Measurements from ENCODE around the gene PROKR1.

PROKR1 gene

DNA sequence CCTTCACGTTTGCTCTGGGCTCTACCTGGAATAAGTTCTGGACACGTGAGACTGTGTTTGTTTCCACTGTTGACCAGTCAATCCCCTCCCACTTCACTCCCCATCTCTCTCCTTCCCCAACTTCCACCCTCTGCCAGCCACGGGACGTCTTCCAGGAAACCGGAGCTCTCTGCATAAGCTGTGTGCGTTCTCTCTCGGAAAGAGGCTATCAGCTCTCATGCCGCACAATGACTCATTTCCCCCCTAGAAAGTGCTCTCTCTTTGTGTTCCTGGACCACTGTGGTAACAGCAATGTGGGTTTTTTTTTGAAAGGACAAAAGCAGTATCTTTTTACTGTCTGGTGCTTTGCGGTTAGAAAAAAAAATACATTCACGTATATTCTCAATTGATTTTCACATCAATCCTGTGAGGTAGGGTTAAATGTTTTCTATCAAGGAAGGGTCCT lies 10.2 kb downstream of the PROKR1 start:
- Histone ChIP-seq H3K4me1 (no peaks in the 10 kb centered on the region), H3K36me3 (no peaks in the 10 kb centered on the region), H3K4me3 (no peak overlapping the region), H3K27ac (no peak overlapping the region), H3K27me3 (peaks cover 0 to 9% of the 10 kb centered on the region in 2 donors), H3K9me3 (no peaks in the 10 kb centered on the region)
- DNase-seq, result peak in 1 of 2 donors; percentile 24
- intact Hi-C loops (cut with DNase I; ENCODE audit: low total_unique reads), result no loop called here
- TF ChIP-seq CTCF (IDR thresholded peaks at IDR 0.05), result no peak

- H3K36me3 ChIP-seq, result no peaks in the 10 kb centered on the region
- peaks cover 0 to 10% of the 10 kb centered on the region in 2 donors for H3K27me3 ChIP-seq
- no peak for TF ChIP-seq CTCF (IDR thresholded peaks at IDR 0.05)
- H3K9me3 ChIP-seq, result no peaks in the 10 kb centered on the region
- intact Hi-C loops (cut with DNase I; ENCODE audit: low total_unique reads), result no loop called here
- H3K27ac ChIP-seq, result no peak overlapping the region
- DNase-seq, result no peak
- no peaks in the 10 kb centered on the region for H3K4me1 ChIP-seq
- H3K4me3 ChIP-seq, result no peak overlapping the region
Measured at GRCh38 chr2:68658266-68658665, 14.9 kb downstream of the PROKR1 start.

DNA sequence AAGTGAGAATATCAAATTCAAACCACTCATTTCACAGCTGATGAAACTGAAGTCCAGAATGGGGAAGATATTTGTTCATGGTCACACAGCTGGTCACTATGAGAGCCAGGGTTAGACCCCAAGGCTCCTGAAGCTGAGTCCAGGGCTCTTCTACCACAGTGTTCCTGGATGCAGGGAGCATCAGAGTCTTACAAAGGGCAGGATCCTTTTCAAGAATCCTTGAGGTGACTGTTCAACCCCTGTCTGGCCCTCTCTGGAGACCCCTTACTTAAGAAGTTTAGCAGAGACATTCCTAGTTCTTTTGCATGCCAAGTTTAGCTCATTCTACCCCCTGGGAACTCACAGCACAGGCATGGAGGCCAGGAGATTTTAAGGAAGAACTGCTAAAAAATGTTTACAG lies 15.7 kb downstream of the PROKR1 start:
- no peak for TF ChIP-seq CTCF (IDR thresholded peaks at IDR 0.05)
- Histone ChIP-seq H3K9me3 (no peaks in the 10 kb centered on the region), H3K36me3 (no peaks in the 10 kb centered on the region), H3K27me3 (peaks cover 0 to 14% of the 10 kb centered on the region in 2 donors), H3K4me3 (no peak overlapping the region), H3K27ac (no peak overlapping the region), H3K4me1 (no peaks in the 10 kb centered on the region)
- DNase-seq, result no peak
- intact Hi-C loops (cut with DNase I; ENCODE audit: low total_unique reads), result no loop called here

- H3K9me3 ChIP-seq, result no peaks in the 10 kb centered on the region
- no peak overlapping the region for H3K27ac ChIP-seq
- no peaks in the 10 kb centered on the region for H3K4me1 ChIP-seq
- intact Hi-C loops (cut with DNase I; ENCODE audit: low total_unique reads), result no loop called here
- no peak for TF ChIP-seq CTCF (IDR thresholded peaks at IDR 0.05)
- no peaks in the 10 kb centered on the region for H3K36me3 ChIP-seq
- H3K4me3 ChIP-seq, result no peak overlapping the region
- DNase-seq, result no peak
- H3K27me3 ChIP-seq, result peaks cover 0 to 14% of the 10 kb centered on the region in 2 donors
Measured at GRCh38 chr2:68660658-68661057, 17.3 kb downstream of the PROKR1 start.

DNA sequence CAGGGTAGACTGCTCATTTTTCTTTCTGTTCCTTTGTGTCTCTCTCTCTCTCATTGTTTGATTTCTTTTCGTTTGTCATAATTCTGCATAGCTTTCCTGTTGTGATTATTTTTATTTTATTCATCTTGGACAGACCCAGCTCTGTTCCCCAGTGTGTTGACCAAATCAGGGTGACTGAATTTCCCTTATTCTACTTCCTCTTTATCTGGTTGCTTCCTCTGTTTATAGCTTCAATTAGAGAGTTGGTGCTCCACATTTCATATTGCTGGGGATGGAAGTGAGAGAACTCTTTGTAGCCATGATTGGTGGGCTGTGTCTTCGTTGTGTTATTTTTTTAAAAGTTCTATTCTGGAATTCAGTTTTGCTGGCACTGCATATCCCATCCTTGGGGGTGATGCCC lies 19.1 kb downstream of the PROKR1 start:
- intact Hi-C loops (cut with DNase I; ENCODE audit: low total_unique reads), result no loop called here
- no peak for TF ChIP-seq CTCF (IDR thresholded peaks at IDR 0.05)
- H3K27me3 ChIP-seq, result peaks cover 0 to 7% of the 10 kb centered on the region in 2 donors
- no peak for DNase-seq
- H3K36me3 ChIP-seq, result no peaks in the 10 kb centered on the region
- H3K9me3 ChIP-seq, result no peaks in the 10 kb centered on the region
- H3K4me1 ChIP-seq, result no peaks in the 10 kb centered on the region
- no peak overlapping the region for H3K27ac ChIP-seq
- H3K4me3 ChIP-seq, result no peak overlapping the region
